K562 (cell line): ENCODE data around the gene PLPPR1. TPM values are rescaled to one million over a fixed set of nuclear protein-coding genes. Genes with fewer than 3 reads are reported as not detected.
"Not testable (repeated sequence)": the region's sequence is repeated elsewhere in the genome, so short reads cannot be mapped to it uniquely, and the experiment has no call there.

Experiments used
- ATAC-seq: fragments of 200-7000 bp; cut with Tn5 transposase; 3 replicates; pipeline ENCODE4 v1.9.1; 2020; ENCODE audit warnings: moderate library complexity
- BruUV-seq: library from RNA; stranded (reverse); fragments of 400-500 nt; replicated peaks from 2 replicates; lab custom pipeline; 2021; lab: Mats Ljungman, UMichigan
- CTCF ChIA-PET: fragments of 300-600 bp; formaldehyde crosslinking; extraction: SDS; loops from one replicate; lab custom pipeline; 2021; ENCODE audit warnings: low intra/inter-chr PET ratio; lab: Yijun Ruan, JAX
- POLR2A ChIA-PET: fragments of 300-600, 350-650 bp; sonication (Branson Sonifier 250); formaldehyde crosslinking; extraction: SDS; loops from one replicate; lab custom pipeline; 2021; ENCODE audit warnings: antibody characterized with exemption, inconsistent platforms; lab: Yijun Ruan, JAX
- DNase-seq, 4 experiments: peaks; one replicate each; pipeline versions ENCODE4 v3.0.0 to v3.0.0-alpha.2; 2011 to 2018; ENCODE audit warnings: low spot score in 3 of 4, mixed read lengths in 3 of 4; ENCODE audit errors: extremely low read depth in 1 of 4
- FAIRE-seq: peaks from 2 replicates; lab custom pipeline; 2011; peaks lifted over from hg19 to GRCh38; lab: Jason Lieb, UNC
- H2AFZ ChIP-seq: 2 replicates; pipeline ENCODE4 v1.6.0; 2011; ENCODE audit warnings: low read depth, low read length, control low read depth, inconsistent platforms
- H3K27ac ChIP-seq: fragments of 200-600 bp; 3 replicates; pipeline ENCODE4 v1.8.0; 2011; ENCODE audit warnings: low read depth, mild to moderate bottlenecking, control low read depth, inconsistent platforms, low read length, moderate library complexity, mixed read lengths; ENCODE audit errors: extremely low read depth
- H3K27me3 ChIP-seq, 2 experiments: fragments of 300-600 bp in 1 of 2; 2 replicates in 1 of 2; 3 replicates in 1 of 2; pipeline versions ENCODE4 v1.6.0 to v1.8.0; 2011; ENCODE audit warnings: inconsistent platforms in 2 of 2, low read length in 2 of 2, mild to moderate bottlenecking in 1 of 2, mixed read lengths in 1 of 2, moderate library complexity in 1 of 2; ENCODE audit not compliant: control insufficient read depth in 2 of 2, insufficient read depth in 2 of 2
- H3K36me3 ChIP-seq: fragments of 300-600 bp; 3 replicates; pipeline ENCODE4 v1.8.0; 2011; ENCODE audit warnings: mild to moderate bottlenecking, low read length, inconsistent platforms; ENCODE audit not compliant: control insufficient read depth, insufficient read depth
- H3K4me1 ChIP-seq, 2 experiments: fragments of 200-600 bp in 1 of 2; replicated peaks in 1 of 2; 2 replicates in 1 of 2; 3 replicates in 1 of 2; pipeline versions ENCODE4 v1.5.1 to v1.8.0; 2011; ENCODE audit warnings: inconsistent platforms in 2 of 2, low read length in 2 of 2, mild to moderate bottlenecking in 1 of 2, mixed read lengths in 1 of 2, moderate library complexity in 1 of 2; ENCODE audit not compliant: control insufficient read depth in 2 of 2, insufficient read depth in 2 of 2
- H3K4me2 ChIP-seq: 2 replicates; pipeline ENCODE4 v1.6.1; 2011; ENCODE audit warnings: low read length, control low read depth, inconsistent platforms, mixed read lengths; ENCODE audit not compliant: insufficient read depth
- H3K4me3 ChIP-seq: fragments of 200-600 bp; sonication (generic), shearing (Covaris generic); 2 replicates; pipeline ENCODE4 v1.5.1; 2016; ENCODE audit warnings: control low read depth, inconsistent platforms
- H3K79me2 ChIP-seq: fragments of 200-600 bp; 3 replicates; pipeline ENCODE4 v1.8.0; 2011; ENCODE audit warnings: low read length, inconsistent platforms; ENCODE audit not compliant: control insufficient read depth, insufficient read depth
- H3K9ac ChIP-seq, 2 experiments: 2 replicates each; pipeline versions ENCODE4 v1.6.0 to v1.6.1; 2011; ENCODE audit warnings: low read depth in 2 of 2, low read length in 2 of 2, control low read depth in 1 of 2, inconsistent platforms in 1 of 2, mild to moderate bottlenecking in 1 of 2, mixed read lengths in 1 of 2; ENCODE audit not compliant: insufficient read depth in 1 of 2
- H3K9me1 ChIP-seq: one replicate; pipeline ENCODE4 v1.6.0; 2011; ENCODE audit warnings: inconsistent platforms, mild to moderate bottlenecking, low read length, moderate library complexity; ENCODE audit not compliant: control insufficient read depth, insufficient read depth
- H3K9me3 ChIP-seq: replicated peaks from 2 replicates; pipeline ENCODE4 v1.5.1; 2011; ENCODE audit warnings: low read depth, low read length, inconsistent platforms; ENCODE audit not compliant: control insufficient read depth, insufficient read depth
- H4K20me1 ChIP-seq: replicated peaks from 2 replicates; pipeline ENCODE4 v1.6.1; 2011; ENCODE audit warnings: low read length, inconsistent platforms, mixed read lengths; ENCODE audit not compliant: control insufficient read depth, insufficient read depth
- ADNP ChIP-seq: fragments of 200-800 bp; sonication (Bioruptor generic); IDR thresholded peaks from 2 replicates; pipeline ENCODE4 v1.6.1; 2016; ENCODE audit warnings: missing genetic modification characterization, missing compliant biosample characterization
- ARID1B ChIP-seq: fragments of 450-650 bp; IDR thresholded peaks from 2 replicates; pipeline ENCODE4 v1.6.1; 2016; ENCODE audit warnings: antibody characterized with exemption, mild to moderate bottlenecking, inconsistent platforms
- CBFA2T2 ChIP-seq: fragments of 450-650 bp; conservative IDR thresholded peaks from 2 replicates; pipeline ENCODE4 v1.6.1; 2017; ENCODE audit warnings: mild to moderate bottlenecking
- CBFA2T3 ChIP-seq: fragments of 450-650 bp; IDR thresholded peaks from 2 replicates; pipeline ENCODE4 v1.6.1; 2017
- CBX1 ChIP-seq: sonication (generic); IDR thresholded peaks from 2 replicates; pipeline ENCODE4 v1.6.1; 2016; ENCODE audit warnings: antibody characterized with exemption, low read depth, mild to moderate bottlenecking
- CTBP1 ChIP-seq: fragments of 450-650 bp; IDR thresholded peaks from 2 replicates; pipeline ENCODE4 v1.6.1; 2016; ENCODE audit warnings: borderline replicate concordance
- GATA2 ChIP-seq: sonication (generic); formaldehyde crosslinking; IDR thresholded peaks from 2 replicates; pipeline ENCODE4 v1.4.0; 2020; ENCODE audit warnings: mild to moderate bottlenecking, missing genetic modification reagents
- L3MBTL2 ChIP-seq: fragments of 450-650 bp; IDR thresholded peaks from 2 replicates; pipeline ENCODE4 v1.6.1; 2016; ENCODE audit warnings: mild to moderate bottlenecking, moderate library complexity
- MTA1 ChIP-seq: fragments of 450-650 bp; IDR thresholded peaks from 2 replicates; pipeline ENCODE4 v1.6.1; 2017; ENCODE audit warnings: borderline replicate concordance
- MTA2 ChIP-seq: fragments of 450-650 bp; IDR thresholded peaks from 2 replicates; pipeline ENCODE4 v1.6.1; 2016; ENCODE audit warnings: low read depth
- NCOR1 ChIP-seq: fragments of 450-650 bp; IDR thresholded peaks from 2 replicates; pipeline ENCODE4 v1.6.1; 2016; ENCODE audit warnings: mild to moderate bottlenecking, moderate library complexity
- NR2C1 ChIP-seq, 2 experiments: fragments of 450-650 bp; IDR thresholded peaks; 2 replicates each; pipeline ENCODE4 v1.6.1; 2017; ENCODE audit warnings: mild to moderate bottlenecking in 2 of 2, antibody characterized with exemption in 1 of 2, inconsistent platforms in 1 of 2, missing compliant biosample characterization in 1 of 2, missing genetic modification characterization in 1 of 2
- NR2C2 ChIP-seq, 2 experiments: fragments of 200-800 bp in 1 of 2; sonication (Bioruptor generic) in 1 of 2; sonication (generic) in 1 of 2; formaldehyde crosslinking in 1 of 2; IDR thresholded peaks; 2 replicates each; pipeline versions ENCODE4 v1.6.1 to v1.8.0; 2016 to 2022; ENCODE audit warnings: mild to moderate bottlenecking in 1 of 2, missing compliant biosample characterization in 1 of 2, missing genetic modification characterization in 1 of 2, missing genetic modification reagents in 1 of 2
- RAD51 ChIP-seq: fragments of 450-650 bp; IDR thresholded peaks from 2 replicates; pipeline ENCODE4 v1.7.1; 2016; ENCODE audit warnings: low read depth, mild to moderate bottlenecking, borderline replicate concordance
- SMARCA4 ChIP-seq: fragments of 450-650 bp; IDR thresholded peaks from 2 replicates; pipeline ENCODE4 v1.6.1; 2016
- SMARCE1 ChIP-seq: fragments of 450-650 bp; IDR thresholded peaks from 2 replicates; pipeline ENCODE4 v1.7.1; 2016; ENCODE audit warnings: mild to moderate bottlenecking
- SOX6 ChIP-seq: fragments of 450-650 bp; IDR thresholded peaks from 2 replicates; pipeline ENCODE4 v1.6.1; 2014; ENCODE audit warnings: mild to moderate bottlenecking
- TCF3 ChIP-seq: sonication (generic); formaldehyde crosslinking; IDR thresholded peaks from 2 replicates; pipeline ENCODE4 v1.4.0; 2020; ENCODE audit warnings: mild to moderate bottlenecking, missing genetic modification reagents
- TRIM24 ChIP-seq, 2 experiments: fragments of 450-650 bp; IDR thresholded peaks; 2 replicates each; pipeline ENCODE4 v1.6.1; 2016
- WGBS: fragments of 100-300 bp; shearing (Covaris generic); methylation state at CpG from one replicate; pipeline ENCODE4 v1.1.6; 2016; ENCODE audit warnings: low coverage, mixed read lengths; ENCODE audit not compliant: insufficient coverage; ENCODE audit errors: missing lambda C conversion rate; 5-methylcytosine and 5-hydroxymethylcytosine counted together
- in situ Hi-C: fragments of 300-500 bp; cut with MboI; formaldehyde crosslinking; loops from 4 replicates; pipeline ENCODE4 v1.15.0; 2018; ENCODE audit warnings: inconsistent platforms, mixed read lengths
- intact Hi-C: fragments of 100-400 bp; cut with micrococcal nuclease; formaldehyde crosslinking; loops from 2 replicates; pipeline ENCODE4 v1.14.2; 2022
- polyA plus RNA-seq, 8 experiments: library from polyadenylated mRNA; depleted of rRNA in 4 of 8; stranded (reverse) in 5 of 8; unstranded in 3 of 8; fragments of >200 nt; fragmentation: Nextera tagmentation in 2 of 8; fragmentation: Illumina TruSeq in 1 of 8; extraction: Ambion mirVana in 2 of 8; extraction: Trizol in 1 of 8; gene quantifications; 2 replicates each; pipeline versions ENCODE4 v1.2.1 to v1.2.3, GENCODE V29; 2011 to 2014; ENCODE audit warnings: inconsistent platforms in 1 of 8, missing spikeins in 1 of 8
- total RNA-seq, 7 experiments: library from RNA; depleted of rRNA in 6 of 7; stranded (reverse); fragments of >200 nt in 6 of 7; fragmentation: Illumina TruSeq in 2 of 7; extraction: Trizol in 2 of 7; gene quantifications; 2 replicates each; pipeline versions ENCODE4 v1.2.1 to v1.2.3, GENCODE V29; 2011 to 2021; ENCODE audit warnings: low replicate concordance in 1 of 7
- TF ChIP-seq, protein P1 (sequence below), 2 experiments: fragments of 450-650 bp; IDR thresholded peaks; 2 replicates each; pipeline ENCODE4 v1.6.1; 2016
- TF ChIP-seq, protein P2 (sequence below): sonication (generic); formaldehyde crosslinking; IDR thresholded peaks from 2 replicates; pipeline ENCODE4 v1.9.0; 2022; ENCODE audit warnings: mild to moderate bottlenecking, missing genetic modification reagents

Gene PLPPR1
- total and polyA plus RNA-seq, 9 of the 15 experiments (the other 6 are each of a cell fraction or from before 2014, with no cell fraction given): not detected

- H3K27me3 ChIP-seq; BruUV-seq; H3K4me2 ChIP-seq; H3K4me1 ChIP-seq; FAIRE-seq; H3K36me3 ChIP-seq; H2AFZ ChIP-seq; in situ Hi-C loops; intact Hi-C loops; H3K79me2 ChIP-seq; H3K4me3 ChIP-seq; H3K9me3 ChIP-seq; ATAC-seq; POLR2A ChIA-PET; CTCF ChIA-PET; H4K20me1 ChIP-seq; H3K27ac ChIP-seq; H3K9ac ChIP-seq; H3K9me1 ChIP-seq; TF ChIP-seq NR2C2 (CRISPR knock-in tag; IDR thresholded peaks at IDR 0.05): not testable (repeated sequence)
- WGBS: 4% methylated on average over 3 of the region's 3 CpGs
- peak in 1 of 4 experiments; percentile 11 for DNase-seq
- 0 out of 2 replicates have a peak, but pooled peaks have one; percentile 54 for TF ChIP-seq ADNP (tag)
- peak; percentile 27; the same call in 1 of the 2 replicates for TF ChIP-seq NCOR1
- peak; percentile 46 for TF ChIP-seq L3MBTL2
- 0 out of 2 replicates have a peak, but pooled peaks have one; percentile 6 for TF ChIP-seq MTA2
- TF ChIP-seq SMARCA4: 0 out of 2 replicates have a peak, but pooled peaks have one; percentile 17
- peak; percentile 23; the same call in 1 of the 2 replicates for TF ChIP-seq TCF3 (CRISPR knock-in tag)
- TF ChIP-seq CBX1: 0 out of 2 replicates have a peak, but pooled peaks have one; percentile 36
- peak; percentile 61; the same call in 1 of the 2 replicates for TF ChIP-seq CBFA2T3
- TF ChIP-seq, protein P1, sequence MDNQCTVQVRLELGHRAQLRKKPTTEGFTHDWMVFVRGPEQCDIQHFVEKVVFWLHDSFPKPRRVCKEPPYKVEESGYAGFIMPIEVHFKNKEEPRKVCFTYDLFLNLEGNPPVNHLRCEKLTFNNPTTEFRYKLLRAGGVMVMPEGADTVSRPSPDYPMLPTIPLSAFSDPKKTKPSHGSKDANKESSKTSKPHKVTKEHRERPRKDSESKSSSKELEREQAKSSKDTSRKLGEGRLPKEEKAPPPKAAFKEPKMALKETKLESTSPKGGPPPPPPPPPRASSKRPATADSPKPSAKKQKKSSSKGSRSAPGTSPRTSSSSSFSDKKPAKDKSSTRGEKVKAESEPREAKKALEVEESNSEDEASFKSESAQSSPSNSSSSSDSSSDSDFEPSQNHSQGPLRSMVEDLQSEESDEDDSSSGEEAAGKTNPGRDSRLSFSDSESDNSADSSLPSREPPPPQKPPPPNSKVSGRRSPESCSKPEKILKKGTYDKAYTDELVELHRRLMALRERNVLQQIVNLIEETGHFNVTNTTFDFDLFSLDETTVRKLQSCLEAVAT (IDR thresholded peaks at IDR 0.05): 0 out of 4 replicates have a peak, but pooled peaks of 1 of the 2 experiments have one; percentile 41
- peak; percentile 60; the same call in 1 of the 2 replicates for TF ChIP-seq SMARCE1
- TF ChIP-seq GATA2 (CRISPR knock-in tag): peak; percentile 44; the same call in 1 of the 2 replicates
- peak; percentile 62 for TF ChIP-seq ARID1B
- TF ChIP-seq CTBP1: 0 out of 2 replicates have a peak, but pooled peaks have one; percentile 20
- TF ChIP-seq RAD51: 0 out of 2 replicates have a peak, but pooled peaks have one; percentile 12
- 0 out of 2 replicates have a peak, but pooled peaks have one; percentile 43 for TF ChIP-seq MTA1
- peak; percentile 75; the same call in 1 of the 2 replicates for TF ChIP-seq NR2C2 (tag; IDR thresholded peaks at IDR 0.05)
- TF ChIP-seq, protein P2, sequence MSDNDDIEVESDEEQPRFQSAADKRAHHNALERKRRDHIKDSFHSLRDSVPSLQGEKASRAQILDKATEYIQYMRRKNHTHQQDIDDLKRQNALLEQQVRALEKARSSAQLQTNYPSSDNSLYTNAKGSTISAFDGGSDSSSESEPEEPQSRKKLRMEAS (CRISPR knock-in tag): peak; percentile 60; the same call in 1 of the 2 replicates
- peak; percentile 56 for TF ChIP-seq CBFA2T2
- peak; percentile 96 for TF ChIP-seq SOX6
- TF ChIP-seq NR2C1 (IDR thresholded peaks at IDR 0.05): peak; percentile 88
- peak; percentile 69 for TF ChIP-seq NR2C1 (tag; IDR thresholded peaks at IDR 0.05)
- peak; percentile 68 to 85 for TF ChIP-seq TRIM24 (IDR thresholded peaks at IDR 0.05)
These were observed 298.9 kb downstream of the PLPPR1 start for GRCh38 chr9:101327422-101327909.
